HEK293 (cell line): ENCODE results near the gene CLN6.
"Not testable (repeated sequence)": the region's sequence is repeated elsewhere in the genome, so short reads cannot be mapped to it uniquely, and the experiment has no call there.

Experiments
- CTCF ChIA-PET: fragments of 350-600 bp; formaldehyde crosslinking; extraction: SDS; loops from one replicate; lab custom pipeline; 2021; ENCODE audit warnings: antibody characterized with exemption; lab: Yijun Ruan, JAX
- POLR2A ChIA-PET: fragments of 300-600 bp; formaldehyde crosslinking; extraction: SDS; loops from one replicate; lab custom pipeline; 2020; ENCODE audit warnings: antibody characterized with exemption, inconsistent platforms; lab: Yijun Ruan, JAX
- H3K27ac ChIP-seq: fragments of 200-500 bp; sonication (Bioruptor generic); 2 replicates; pipeline ENCODE4 v1.5.1; 2014; ENCODE audit warnings: low read depth, low read length, control low read depth, inconsistent platforms; ENCODE audit errors: extremely low read depth
- H3K36me3 ChIP-seq, 2 experiments: fragments of 200-500 bp in 1 of 2; sonication (Bioruptor generic) in 1 of 2; 1 replicate in 1 of 2; 2 replicates in 1 of 2; pipeline ENCODE4 v1.5.1; 2014 to 2017; ENCODE audit warnings: inconsistent platforms in 2 of 2, low read length in 2 of 2; ENCODE audit not compliant: control insufficient read depth in 2 of 2, insufficient read depth in 1 of 2
- H3K4me1 ChIP-seq: fragments of 200-500 bp; sonication (Bioruptor generic); 2 replicates; pipeline ENCODE4 v1.5.1; 2014; ENCODE audit warnings: mild to moderate bottlenecking, low read length, inconsistent platforms; ENCODE audit not compliant: control insufficient read depth, insufficient read depth
- H3K4me3 ChIP-seq: 2 replicates; pipeline ENCODE4 v1.5.1; 2011; ENCODE audit warnings: low read depth, mild to moderate bottlenecking, control low read depth, low read length, moderate library complexity
- H3K9me3 ChIP-seq: fragments of 200-500 bp; sonication (Bioruptor generic); 2 replicates; pipeline ENCODE4 v1.5.1; 2014; ENCODE audit warnings: low read depth, low read length, inconsistent platforms; ENCODE audit not compliant: control insufficient read depth, insufficient read depth
- BCL11A ChIP-seq: fragments of 450-650 bp; formaldehyde crosslinking; IDR thresholded peaks from 2 replicates; pipeline ENCODE4 v1.5.1; 2016; ENCODE audit warnings: low read depth, missing biosample characterization, missing genetic modification characterization
- FEZF1 ChIP-seq: fragments of 450-650 bp; formaldehyde crosslinking; IDR thresholded peaks from 2 replicates; pipeline ENCODE4 v1.5.1; 2016; ENCODE audit warnings: missing biosample characterization, missing genetic modification characterization
- PATZ1 ChIP-seq: fragments of 450-650 bp; formaldehyde crosslinking; IDR thresholded peaks from 2 replicates; pipeline ENCODE4 v1.5.1; 2016; ENCODE audit warnings: missing biosample characterization, missing genetic modification characterization
- SCRT2 ChIP-seq: fragments of 450-650 bp; formaldehyde crosslinking; IDR thresholded peaks from 2 replicates; pipeline ENCODE4 v1.5.1; 2016; ENCODE audit warnings: missing biosample characterization, missing genetic modification characterization
- TCF7L2 ChIP-seq: IDR thresholded peaks from 2 replicates; pipeline ENCODE4 v1.6.1; 2011; ENCODE audit warnings: low read depth, mild to moderate bottlenecking, inconsistent platforms, low read length, moderate library complexity, borderline replicate concordance
- ZBTB7A ChIP-seq: fragments of 450-650 bp; formaldehyde crosslinking; IDR thresholded peaks from 2 replicates; pipeline ENCODE4 v1.5.1; 2016; ENCODE audit warnings: low read depth, missing biosample characterization, missing genetic modification characterization
- ZEB2 ChIP-seq: fragments of 450-650 bp; formaldehyde crosslinking; IDR thresholded peaks from 2 replicates; pipeline ENCODE4 v1.5.1; 2016; ENCODE audit warnings: missing biosample characterization, missing genetic modification characterization
- ZFP3 ChIP-seq: fragments of 450-650 bp; formaldehyde crosslinking; IDR thresholded peaks from 2 replicates; pipeline ENCODE4 v1.5.1; 2016; ENCODE audit warnings: low read depth, missing biosample characterization, missing genetic modification characterization
- ZNF146 ChIP-seq: fragments of 450-650 bp; formaldehyde crosslinking; IDR thresholded peaks from 2 replicates; pipeline ENCODE4 v1.5.1; 2016; ENCODE audit warnings: missing biosample characterization, missing genetic modification characterization
- ZNF175 ChIP-seq: fragments of 450-650 bp; formaldehyde crosslinking; IDR thresholded peaks from 2 replicates; pipeline ENCODE4 v1.5.1; 2016; ENCODE audit warnings: missing biosample characterization, missing genetic modification characterization
- ZNF24 ChIP-seq: fragments of 450-650 bp; formaldehyde crosslinking; IDR thresholded peaks from 2 replicates; pipeline ENCODE4 v1.5.1; 2016; ENCODE audit warnings: missing biosample characterization, missing genetic modification characterization
- ZNF350 ChIP-seq: fragments of 450-650 bp; formaldehyde crosslinking; IDR thresholded peaks from 2 replicates; pipeline ENCODE4 v1.5.0; 2017; ENCODE audit warnings: missing biosample characterization, mild to moderate bottlenecking, missing genetic modification characterization
- ZNF362 ChIP-seq: fragments of 450-650 bp; formaldehyde crosslinking; IDR thresholded peaks from 2 replicates; pipeline ENCODE4 v1.5.1; 2016; ENCODE audit warnings: missing biosample characterization, missing genetic modification characterization
- ZNF580 ChIP-seq: fragments of 450-650 bp; formaldehyde crosslinking; IDR thresholded peaks from 2 replicates; pipeline ENCODE4 v1.5.1; 2016; ENCODE audit warnings: missing biosample characterization, missing genetic modification characterization
- ZNF585B ChIP-seq: fragments of 450-650 bp; formaldehyde crosslinking; IDR thresholded peaks from 2 replicates; pipeline ENCODE4 v1.5.1; 2016; ENCODE audit warnings: missing biosample characterization, missing genetic modification characterization
- ZNF610 ChIP-seq: fragments of 450-650 bp; formaldehyde crosslinking; IDR thresholded peaks from 2 replicates; pipeline ENCODE4 v1.5.1; 2016; ENCODE audit warnings: missing biosample characterization, missing genetic modification characterization, borderline replicate concordance
- ZNF768 ChIP-seq: fragments of 450-650 bp; formaldehyde crosslinking; IDR thresholded peaks from 2 replicates; pipeline ENCODE4 v1.5.1; 2018; ENCODE audit warnings: missing biosample characterization, mild to moderate bottlenecking, missing genetic modification characterization
- ZNF791 ChIP-seq: fragments of 450-650 bp; formaldehyde crosslinking; IDR thresholded peaks from 2 replicates; pipeline ENCODE4 v1.5.1; 2016; ENCODE audit warnings: missing biosample characterization, missing genetic modification characterization
- ZSCAN16 ChIP-seq: fragments of 450-650 bp; formaldehyde crosslinking; IDR thresholded peaks from 2 replicates; pipeline ENCODE4 v1.5.1; 2016; ENCODE audit warnings: missing biosample characterization, missing genetic modification characterization
- ZSCAN5A ChIP-seq: fragments of 450-650 bp; formaldehyde crosslinking; IDR thresholded peaks from 2 replicates; pipeline ENCODE4 v1.5.1; 2016; ENCODE audit warnings: missing biosample characterization, missing genetic modification characterization

Gene CLN6

DNA sequence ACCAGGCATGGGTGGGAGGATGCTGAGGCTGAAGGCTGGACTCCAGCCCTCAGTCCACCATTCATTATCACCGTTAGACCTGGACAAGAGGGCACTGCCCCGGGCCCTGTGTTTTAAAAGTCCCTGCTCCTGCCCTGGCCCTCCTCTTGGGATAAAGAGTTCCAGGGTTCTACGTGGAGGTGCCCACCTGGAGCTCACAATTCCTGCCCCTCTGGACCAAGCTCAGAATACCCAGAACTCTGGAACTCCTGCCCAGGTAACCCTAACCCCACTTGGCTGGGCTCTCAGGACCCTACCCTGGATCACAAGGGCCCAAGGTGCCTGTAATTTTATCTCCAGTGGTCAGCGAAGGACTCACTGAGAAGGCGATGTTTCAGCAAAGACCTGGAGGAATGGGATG, 25.6 kb downstream of the CLN6 start:
- TF ChIP-seq BCL11A (tag by site-specific recombination) = no peak
- Histone ChIP-seq H3K9me3 (no peaks in the 10 kb centered on the region), H3K4me3 (no peak overlapping the region), H3K27ac (no peak overlapping the region), H3K36me3 (peaks cover 0 to 16% of the 10 kb centered on the region in 2 experiments; a peak in 2 of 3 replicates), H3K4me1 (no peaks in the 10 kb centered on the region)
- ChIA-PET POLR2A (no interaction called here), CTCF (no interaction called here)

- no peaks in the 10 kb centered on the region for H3K4me1 ChIP-seq
- H3K36me3 ChIP-seq = peaks cover 0 to 12% of the 10 kb centered on the region in 2 experiments; a peak in 2 of 3 replicates
- no peaks in the 10 kb centered on the region for H3K9me3 ChIP-seq
- POLR2A ChIA-PET = no interaction called here
- no peak for TF ChIP-seq SCRT2
- TF ChIP-seq TCF7L2 = no peak
- no peak for TF ChIP-seq ZNF585B (tag by site-specific recombination)
- no peak for TF ChIP-seq ZNF175 (tag by site-specific recombination)
- no peak for TF ChIP-seq ZNF610
- TF ChIP-seq ZNF362 (tag by site-specific recombination) = no peak
- TF ChIP-seq ZEB2 (tag by site-specific recombination) = no peak
- no peak for TF ChIP-seq ZNF24 (tag by site-specific recombination)
- no peak for TF ChIP-seq ZNF768
- no peak for TF ChIP-seq FEZF1 (tag by site-specific recombination)
- TF ChIP-seq ZNF350 (tag by site-specific recombination) = no peak
- TF ChIP-seq ZFP3 (tag by site-specific recombination) = no peak
- no peak for TF ChIP-seq PATZ1
- no peak for TF ChIP-seq ZNF791 (tag by site-specific recombination)
- TF ChIP-seq ZSCAN5A = no peak
- TF ChIP-seq ZNF146 (tag by site-specific recombination) = no peak
- no peak for TF ChIP-seq ZBTB7A (tag by site-specific recombination)
- no peak for TF ChIP-seq ZNF580 (tag by site-specific recombination)
- no peak for TF ChIP-seq ZSCAN16 (tag by site-specific recombination)
- TF ChIP-seq, all 188 proteins: peak for 0
- no peak overlapping the region for H3K27ac ChIP-seq
- no peak overlapping the region for H3K4me3 ChIP-seq
- CTCF ChIA-PET = interaction anchor here (0.6 to 2.2 kb wide), 2 partner anchors 8 to 50 kb away, joined by 4 to 9 read pairs; no protein-coding TSS in a partner anchor
Measured at GRCh38 chr15:68203486-68203885, 26.0 kb downstream of the CLN6 start.

DNA sequence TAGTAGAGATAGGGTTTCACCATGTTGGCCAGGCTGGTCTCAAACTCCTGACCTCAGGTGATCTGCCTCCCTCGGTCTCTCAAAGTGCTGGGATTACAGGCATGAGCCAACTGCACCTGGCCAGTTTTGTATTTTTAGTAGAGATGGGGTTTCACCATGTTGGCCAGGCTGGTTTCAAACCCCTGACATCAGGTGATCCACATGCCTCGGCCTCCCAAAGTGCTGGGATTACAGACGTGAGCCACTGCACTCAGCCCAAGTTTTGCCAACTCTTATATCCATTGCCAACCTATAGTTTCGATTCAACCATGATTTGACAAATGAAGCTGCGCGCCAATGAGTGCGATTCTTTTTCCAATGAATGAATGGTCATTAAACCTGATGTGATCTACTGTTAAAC, 26.5 kb downstream of the CLN6 start:
- H3K4me1 ChIP-seq, POLR2A ChIA-PET, H3K27ac ChIP-seq, H3K4me3 ChIP-seq, H3K9me3 ChIP-seq, H3K36me3 ChIP-seq: not testable (repeated sequence)
- CTCF ChIA-PET = interaction anchor here (0.6 to 2.2 kb wide), 3 partner anchors 9 to 50 kb away, joined by 3 to 9 read pairs (median 4); no protein-coding TSS in a partner anchor
